Measurements from ENCODE around the gene TNNT2. TPM values are rescaled to one million over a fixed set of nuclear protein-coding genes. Genes with fewer than 3 reads are reported as not detected.

TNNT2 gene
- total RNA-seq, 2 experiments from 2014 or later = not detected

GRCh38 chr1:201332616-201333335, 44.7 kb downstream of the TNNT2 start:
- no peaks in the 10 kb centered on the region for H3K9me3 ChIP-seq (ENCODE audit: low read length)
- ChIA-PET POLR2A (no interaction called here), CTCF (ENCODE audit: unreplicated experiment) (no interaction called here)
- BruUV-seq (replicated peaks) = no TSS peak
- intact Hi-C loops (cut with micrococcal nuclease; ENCODE audit: unreplicated experiment) = no loop called here
- no peaks in the 10 kb centered on the region for H3K36me3 ChIP-seq (ENCODE audit: insufficient read depth, low read length)
- no peak for DNase-seq (ENCODE audit: low spot score)
- no peaks in the 10 kb centered on the region for H3K79me2 ChIP-seq (ENCODE audit: insufficient read depth, low read depth, low read length)
- no peaks in the 10 kb centered on the region for H4K20me1 ChIP-seq (ENCODE audit: insufficient read depth, low read length)
- H3K4me3 ChIP-seq (ENCODE audit: low read depth, low read length, poor library complexity, severe bottlenecking) = no peak overlapping the region
- no peak overlapping the region for H3K4me2 ChIP-seq (ENCODE audit: low read length)
- H3K4me1 ChIP-seq (ENCODE audit: insufficient read depth, low read length, poor library complexity, severe bottlenecking) = no peaks in the 10 kb centered on the region
- TF ChIP-seq, protein P1, sequence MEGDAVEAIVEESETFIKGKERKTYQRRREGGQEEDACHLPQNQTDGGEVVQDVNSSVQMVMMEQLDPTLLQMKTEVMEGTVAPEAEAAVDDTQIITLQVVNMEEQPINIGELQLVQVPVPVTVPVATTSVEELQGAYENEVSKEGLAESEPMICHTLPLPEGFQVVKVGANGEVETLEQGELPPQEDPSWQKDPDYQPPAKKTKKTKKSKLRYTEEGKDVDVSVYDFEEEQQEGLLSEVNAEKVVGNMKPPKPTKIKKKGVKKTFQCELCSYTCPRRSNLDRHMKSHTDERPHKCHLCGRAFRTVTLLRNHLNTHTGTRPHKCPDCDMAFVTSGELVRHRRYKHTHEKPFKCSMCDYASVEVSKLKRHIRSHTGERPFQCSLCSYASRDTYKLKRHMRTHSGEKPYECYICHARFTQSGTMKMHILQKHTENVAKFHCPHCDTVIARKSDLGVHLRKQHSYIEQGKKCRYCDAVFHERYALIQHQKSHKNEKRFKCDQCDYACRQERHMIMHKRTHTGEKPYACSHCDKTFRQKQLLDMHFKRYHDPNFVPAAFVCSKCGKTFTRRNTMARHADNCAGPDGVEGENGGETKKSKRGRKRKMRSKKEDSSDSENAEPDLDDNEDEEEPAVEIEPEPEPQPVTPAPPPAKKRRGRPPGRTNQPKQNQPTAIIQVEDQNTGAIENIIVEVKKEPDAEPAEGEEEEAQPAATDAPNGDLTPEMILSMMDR (conservative IDR thresholded peaks at IDR 0.05; ENCODE audit: low read length) = no peak
- no peak for TF ChIP-seq EZH2phosphoT487 (IDR thresholded peaks at IDR 0.05; ENCODE audit: borderline replicate concordance, low read depth, low read length)
- no peaks in the 10 kb centered on the region for H3K9me2 ChIP-seq (ENCODE audit: insufficient read depth, low read length)
- H3K27ac ChIP-seq (ENCODE audit: low read depth, low read length, poor library complexity, severe bottlenecking) = no peak overlapping the region
- no peak overlapping the region for H2AFZ ChIP-seq (ENCODE audit: low read length)

GRCh38 chr1:201332021-201332420, 45.5 kb downstream of the TNNT2 start:
- BruUV-seq (replicated peaks) = no TSS peak
- no peaks in the 10 kb centered on the region for H3K36me3 ChIP-seq (ENCODE audit: insufficient read depth, low read length)
- H3K9me3 ChIP-seq (ENCODE audit: low read length) = no peaks in the 10 kb centered on the region
- no peaks in the 10 kb centered on the region for H4K20me1 ChIP-seq (ENCODE audit: insufficient read depth, low read length)
- intact Hi-C loops (cut with micrococcal nuclease; ENCODE audit: unreplicated experiment) = no loop called here
- no peak overlapping the region for H3K27ac ChIP-seq (ENCODE audit: low read depth, low read length, poor library complexity, severe bottlenecking)
- TF ChIP-seq EZH2phosphoT487 (IDR thresholded peaks at IDR 0.05; ENCODE audit: borderline replicate concordance, low read depth, low read length) = no peak
- TF ChIP-seq, protein P1 (conservative IDR thresholded peaks at IDR 0.05; ENCODE audit: low read length) = no peak
- DNase-seq (ENCODE audit: low spot score) = no peak
- ChIA-PET CTCF (ENCODE audit: unreplicated experiment) (no interaction called here), POLR2A (no interaction called here)
- no peak overlapping the region for H3K4me2 ChIP-seq (ENCODE audit: low read length)
- no peak overlapping the region for H2AFZ ChIP-seq (ENCODE audit: low read length)
- H3K4me3 ChIP-seq (ENCODE audit: low read depth, low read length, poor library complexity, severe bottlenecking) = no peak overlapping the region
- H3K4me1 ChIP-seq (ENCODE audit: insufficient read depth, low read length, poor library complexity, severe bottlenecking) = no peaks in the 10 kb centered on the region
- H3K9me2 ChIP-seq (ENCODE audit: insufficient read depth, low read length) = no peaks in the 10 kb centered on the region
- no peaks in the 10 kb centered on the region for H3K79me2 ChIP-seq (ENCODE audit: insufficient read depth, low read depth, low read length)

DNA sequence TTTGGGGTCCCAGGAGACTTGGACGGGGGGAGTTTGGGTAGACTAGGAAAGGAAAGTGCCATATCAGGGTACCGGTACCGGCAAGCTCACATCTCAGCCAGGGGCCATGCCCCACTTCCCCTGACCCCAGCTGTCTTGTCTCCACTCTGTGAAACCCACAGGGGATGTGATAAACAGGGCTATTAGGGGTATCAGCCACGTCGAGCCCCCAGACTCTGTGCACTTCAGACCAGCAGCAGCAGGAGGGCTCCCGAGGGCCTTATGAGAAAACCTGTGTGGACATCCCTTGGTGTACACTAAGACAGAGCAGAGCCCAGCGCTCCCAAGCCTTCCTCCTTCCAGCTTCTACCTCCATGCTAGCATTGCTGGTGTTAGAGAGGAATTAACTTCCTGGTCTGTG, 46.3 kb downstream of the TNNT2 start:
- H3K4me3 ChIP-seq (ENCODE audit: low read depth, low read length, poor library complexity, severe bottlenecking) = no peak overlapping the region

More for the DNA sequence above, 46.3 kb downstream of the TNNT2 start:
- no peak for DNase-seq (ENCODE audit: low spot score)
- H3K27ac ChIP-seq (ENCODE audit: low read depth, low read length, poor library complexity, severe bottlenecking) = no peak overlapping the region
- no peaks in the 10 kb centered on the region for H3K9me2 ChIP-seq (ENCODE audit: insufficient read depth, low read length)
- H3K4me2 ChIP-seq (ENCODE audit: low read length) = no peak overlapping the region
- TF ChIP-seq EZH2phosphoT487 (IDR thresholded peaks at IDR 0.05; ENCODE audit: borderline replicate concordance, low read depth, low read length) = no peak
- TF ChIP-seq, protein P1 (conservative IDR thresholded peaks at IDR 0.05; ENCODE audit: low read length) = no peak
- ChIA-PET CTCF (ENCODE audit: unreplicated experiment) (no interaction called here), POLR2A (no interaction called here)
- H4K20me1 ChIP-seq (ENCODE audit: insufficient read depth, low read length) = no peaks in the 10 kb centered on the region
- H3K4me1 ChIP-seq (ENCODE audit: insufficient read depth, low read length, poor library complexity, severe bottlenecking) = no peaks in the 10 kb centered on the region
- intact Hi-C loops (cut with micrococcal nuclease; ENCODE audit: unreplicated experiment) = no loop called here
- no TSS peak for BruUV-seq (replicated peaks)
- H2AFZ ChIP-seq (ENCODE audit: low read length) = no peak overlapping the region
- H3K9me3 ChIP-seq (ENCODE audit: low read length) = no peaks in the 10 kb centered on the region
- H3K79me2 ChIP-seq (ENCODE audit: insufficient read depth, low read depth, low read length) = no peaks in the 10 kb centered on the region
- no peaks in the 10 kb centered on the region for H3K36me3 ChIP-seq (ENCODE audit: insufficient read depth, low read length)
